ENCODE results near the gene SUMO4. TPM values are rescaled to one million over a fixed set of nuclear protein-coding genes. Genes with fewer than 3 reads are reported as not detected.

The SUMO4 gene
- total and polyA plus RNA-seq, 10 of the 15 experiments (the other 5 are each of a cell fraction or from before 2014, with no cell fraction given), result 0.07 to 5.3 (median 1.0) TPM; not detected in 1

DNA sequence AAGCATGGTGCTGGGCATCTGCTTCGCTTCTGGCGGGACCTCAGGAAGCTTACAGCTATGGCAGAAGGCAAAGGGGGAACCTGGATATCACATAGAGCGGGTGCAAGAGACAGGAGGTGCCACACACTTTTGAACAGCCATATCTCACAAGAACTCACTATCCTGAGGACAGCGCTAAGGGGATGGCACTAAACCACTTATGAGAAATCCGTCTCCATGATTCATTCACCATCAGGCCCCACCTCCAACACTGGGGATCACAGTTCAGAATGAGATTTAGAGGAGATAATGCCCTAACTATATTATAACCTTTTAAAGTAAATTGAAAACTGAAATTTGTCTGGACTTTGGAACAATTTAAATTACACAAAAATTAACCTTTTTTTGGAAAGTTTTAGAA is 37.8 kb upstream of the SUMO4 start:
- Histone ChIP-seq H3K9me3 (replicated peaks; ENCODE audit: control insufficient read depth, insufficient read depth, low read length) (no peaks in the 10 kb centered on the region; the same call in 2 of the 3 replicates), H3K4me3 (no peak overlapping the region), H3K36me3 (ENCODE audit: control insufficient read depth in 2 of 2, insufficient read depth in 2 of 2, low read length in 1 of 2) (peaks cover 1 to 7% of the 10 kb centered on the region in 2 experiments; a peak in 3 of 4 replicates), H3K9ac (ENCODE audit: control insufficient read depth, insufficient read depth, low read length) (no peak overlapping the region), H3K27me3 (replicated peaks in 1 of 2; ENCODE audit: control insufficient read depth in 2 of 2, insufficient read depth in 2 of 2, low read length in 1 of 2) (no peaks in the 10 kb centered on the region), H3K4me2 (ENCODE audit: control insufficient read depth, insufficient read depth) (no peak overlapping the region), H4K20me1 (ENCODE audit: control insufficient read depth, insufficient read depth) (no peaks in the 10 kb centered on the region), H2AFZ (ENCODE audit: control insufficient read depth, low read depth, low read length) (no peak overlapping the region), H3K4me1 (ENCODE audit: control insufficient read depth, insufficient read depth, low read length) (peaks cover 6% of the 10 kb centered on the region; the same call in 1 of the 2 replicates), H3K79me2 (ENCODE audit: control insufficient read depth, insufficient read depth, low read length) (peaks cover 89% of the 10 kb centered on the region), H3K27ac (ENCODE audit: control insufficient read depth, insufficient read depth) (no peak overlapping the region)
- TF ChIP-seq KAT2A (conservative IDR thresholded peaks at IDR 0.05; ENCODE audit: control insufficient read depth, low read depth, low read length) (no peak), PAX8 (IDR thresholded peaks at IDR 0.05) (no peak), WRNIP1 (IDR thresholded peaks at IDR 0.05; ENCODE audit: borderline replicate concordance, low read depth, low read length) (no peak), ZBED1 (IDR thresholded peaks at IDR 0.05; ENCODE audit: borderline replicate concordance) (no peak), RUNX3 (IDR thresholded peaks at IDR 0.05; ENCODE audit: low read length) (no peak), ZSCAN29 (IDR thresholded peaks at IDR 0.05) (no peak), KLF5 (IDR thresholded peaks at IDR 0.05; ENCODE audit: partially characterized antibody) (no peak), NFYB (IDR thresholded peaks at IDR 0.05; ENCODE audit: insufficient read depth, low read depth, low read length) (no peak), RAD21 (IDR thresholded peaks at IDR 0.05; ENCODE audit: insufficient read depth, low read depth, low read length) (no peak), TAF1 (IDR thresholded peaks at IDR 0.05; ENCODE audit: borderline replicate concordance, low read depth, low read length) (no peak), NR2F1 (conservative IDR thresholded peaks at IDR 0.05) (no peak), MYC (IDR thresholded peaks at IDR 0.05; ENCODE audit: insufficient read depth, insufficient read length, insufficient replicate concordance, low read length, severe bottlenecking) (no peak), CBFB (IDR thresholded peaks at IDR 0.05; ENCODE audit: low read depth) (no peak), SREBF1 (IDR thresholded peaks at IDR 0.05; ENCODE audit: low read length) (no peak), ESRRA (IDR thresholded peaks at IDR 0.05; ENCODE audit: low read length) (no peak), CBX5 (IDR thresholded peaks at IDR 0.05; ENCODE audit: low read depth) (no peak), PML (IDR thresholded peaks at IDR 0.05; ENCODE audit: low read length) (no peak)
- TF ChIP-seq, protein P1, sequence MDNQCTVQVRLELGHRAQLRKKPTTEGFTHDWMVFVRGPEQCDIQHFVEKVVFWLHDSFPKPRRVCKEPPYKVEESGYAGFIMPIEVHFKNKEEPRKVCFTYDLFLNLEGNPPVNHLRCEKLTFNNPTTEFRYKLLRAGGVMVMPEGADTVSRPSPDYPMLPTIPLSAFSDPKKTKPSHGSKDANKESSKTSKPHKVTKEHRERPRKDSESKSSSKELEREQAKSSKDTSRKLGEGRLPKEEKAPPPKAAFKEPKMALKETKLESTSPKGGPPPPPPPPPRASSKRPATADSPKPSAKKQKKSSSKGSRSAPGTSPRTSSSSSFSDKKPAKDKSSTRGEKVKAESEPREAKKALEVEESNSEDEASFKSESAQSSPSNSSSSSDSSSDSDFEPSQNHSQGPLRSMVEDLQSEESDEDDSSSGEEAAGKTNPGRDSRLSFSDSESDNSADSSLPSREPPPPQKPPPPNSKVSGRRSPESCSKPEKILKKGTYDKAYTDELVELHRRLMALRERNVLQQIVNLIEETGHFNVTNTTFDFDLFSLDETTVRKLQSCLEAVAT (IDR thresholded peaks at IDR 0.05), result no peak
- TF ChIP-seq, protein P2, sequence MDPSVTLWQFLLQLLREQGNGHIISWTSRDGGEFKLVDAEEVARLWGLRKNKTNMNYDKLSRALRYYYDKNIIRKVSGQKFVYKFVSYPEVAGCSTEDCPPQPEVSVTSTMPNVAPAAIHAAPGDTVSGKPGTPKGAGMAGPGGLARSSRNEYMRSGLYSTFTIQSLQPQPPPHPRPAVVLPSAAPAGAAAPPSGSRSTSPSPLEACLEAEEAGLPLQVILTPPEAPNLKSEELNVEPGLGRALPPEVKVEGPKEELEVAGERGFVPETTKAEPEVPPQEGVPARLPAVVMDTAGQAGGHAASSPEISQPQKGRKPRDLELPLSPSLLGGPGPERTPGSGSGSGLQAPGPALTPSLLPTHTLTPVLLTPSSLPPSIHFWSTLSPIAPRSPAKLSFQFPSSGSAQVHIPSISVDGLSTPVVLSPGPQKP (IDR thresholded peaks at IDR 0.05; ENCODE audit: low read depth, low read length), result no peak
- ChIA-PET CTCF (interaction anchor here (1.4 to 1.6 kb wide), 3 partner anchors 10 to 70 kb away, joined by 3 to 4 read pairs (median 4); no protein-coding TSS in a partner anchor), SMC1A (ENCODE audit: uncharacterized antibody, unreplicated experiment) (interaction anchor here (1.0 to 2.1 kb wide), 7 partner anchors 10 to 168 kb away, joined by 3 to 6 read pairs (median 4); no protein-coding TSS in a partner anchor), RAD21 (ENCODE audit: unreplicated experiment) (interaction anchor here (1.3 kb wide), 1 partner anchor 37 kb away, joined by 3 read pairs; no protein-coding TSS in a partner anchor), POLR2A (interaction anchor here (0.9 kb wide), 1 partner anchor 148 kb away, joined by 3 read pairs; no protein-coding TSS in a partner anchor)
- WGBS (ENCODE audit: insufficient coverage, insufficient replicate concordance, low lambda C conversion rate, missing lambda C conversion rate), result 98% methylated on average over 5 of the region's 5 CpGs
- ATAC-seq (no peak), DNase-seq (ENCODE audit: low read depth, low spot score) (no peak), FAIRE-seq (no peak)
- BruUV-seq (replicated peaks), result no TSS peak
- in situ Hi-C loops (cut with MboI), result no loop called here
- intact Hi-C loops (cut with micrococcal nuclease; ENCODE audit: unreplicated experiment), result no loop called here
